Effector CD4-positive, alpha-beta T cell (primary cell): ENCODE measurements around the gene MAP6.

ENCODE experiments used
- DNase-seq: peaks from one replicate; pipeline ENCODE4 v3.0.0-alpha.2; 2020

Gene MAP6

GRCh38 chr11:75665990-75666389 lies 2.8 kb downstream of the MAP6 start:
- DNase-seq = no peak

- DNase-seq = no peak
Measured at GRCh38 chr11:75665126-75665525, 3.7 kb downstream of the MAP6 start.

- no peak for DNase-seq
Measured at GRCh38 chr11:75664389-75664788, 4.4 kb downstream of the MAP6 start.

- DNase-seq = no peak
Measured at GRCh38 chr11:75663808-75664207, 5.0 kb downstream of the MAP6 start.

- no peak for DNase-seq
Measured at GRCh38 chr11:75659836-75660235, 9.0 kb downstream of the MAP6 start.

GRCh38 chr11:75656044-75656727 lies 12.7 kb downstream of the MAP6 start:
- no peak for DNase-seq

GRCh38 chr11:75655605-75656004 lies 13.2 kb downstream of the MAP6 start:
- DNase-seq = no peak

- no peak for DNase-seq
Measured at GRCh38 chr11:75654314-75654713, 14.5 kb downstream of the MAP6 start.

GRCh38 chr11:75653532-75653931 lies 15.3 kb downstream of the MAP6 start:
- DNase-seq = no peak

GRCh38 chr11:75652936-75653335 lies 15.9 kb downstream of the MAP6 start:
- no peak for DNase-seq

GRCh38 chr11:75651218-75651617 lies 17.6 kb downstream of the MAP6 start:
- DNase-seq = no peak

- no peak for DNase-seq
Measured at GRCh38 chr11:75650167-75650723, 18.6 kb downstream of the MAP6 start.

GRCh38 chr11:75644946-75645345 lies 23.9 kb downstream of the MAP6 start:
- DNase-seq = no peak

GRCh38 chr11:75644370-75644769 lies 24.5 kb downstream of the MAP6 start:
- DNase-seq = no peak

GRCh38 chr11:75642402-75643113 lies 26.3 kb downstream of the MAP6 start:
- DNase-seq = no peak

GRCh38 chr11:75639762-75640181 lies 29.1 kb downstream of the MAP6 start:
- no peak for DNase-seq

GRCh38 chr11:75637998-75638397 lies 30.8 kb downstream of the MAP6 start:
- no peak for DNase-seq

- DNase-seq = no peak
Measured at GRCh38 chr11:75635066-75635862, 33.6 kb downstream of the MAP6 start.

- DNase-seq = no peak
Measured at GRCh38 chr11:75633409-75634066, 35.3 kb downstream of the MAP6 start.

- DNase-seq = no peak
Measured at GRCh38 chr11:75632962-75633361, 35.9 kb downstream of the MAP6 start.

GRCh38 chr11:75632450-75632849 lies 36.4 kb downstream of the MAP6 start:
- DNase-seq = no peak

- DNase-seq = no peak
Measured at GRCh38 chr11:75631086-75631730, 37.6 kb downstream of the MAP6 start.
